ENCODE data around the gene RPS13.

- TF ChIP-seq CTCF (IDR thresholded peaks at IDR 0.05) (no peak), POLR2A (IDR thresholded peaks at IDR 0.05) (no peak)
These were observed 52.5 kb downstream of the RPS13 start for GRCh38 chr11:17024924-17025323.

Data from right lobe of liver (tissue), 4 donors.